Ureter (tissue), 1 donor: Measurements from ENCODE around the gene GGT5. TPM values are rescaled to one million over a fixed set of nuclear protein-coding genes. Genes with fewer than 3 reads are reported as not detected.
"Not testable (repeated sequence)": the region's sequence is repeated elsewhere in the genome, so short reads cannot be mapped to it uniquely, and the experiment has no call there.

Experiments used
- DNase-seq: peaks from one replicate; pipeline ENCODE4 v3.0.0-alpha.2; 2020; ENCODE audit warnings: low spot score
- total RNA-seq: library from RNA; stranded (reverse); gene quantifications from one replicate; pipeline ENCODE4 v1.2.4, GENCODE V29; 2023
- donor health status: DM: yes; HTN: yes; CAD: no.

GGT5 gene
- total RNA-seq, 1 donor from 2014 or later = 58.2 TPM

- not testable (repeated sequence) for DNase-seq
Measured at GRCh38 chr22:24262185-24262749, 17.4 kb upstream of the GGT5 start.

DNA sequence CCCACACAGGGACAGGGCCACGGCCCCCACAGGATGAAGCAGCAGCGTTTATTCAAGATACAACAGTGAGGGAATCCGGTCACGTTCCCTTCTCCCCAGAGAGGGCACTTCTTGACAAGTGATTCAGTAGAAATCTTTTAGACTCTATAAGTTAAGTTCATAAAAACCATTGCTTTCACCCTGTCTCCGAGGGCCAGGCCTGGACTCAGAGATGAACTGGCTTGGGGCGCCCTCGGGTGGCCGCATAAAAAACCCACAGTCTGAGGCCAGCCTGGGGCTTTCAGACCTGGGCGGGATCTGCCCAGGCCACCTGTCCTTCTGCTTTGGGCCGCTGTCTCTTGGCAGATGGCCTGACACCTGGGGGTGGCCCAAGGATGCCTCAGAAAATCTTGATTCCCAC lies 14.6 kb upstream of the GGT5 start:
- DNase-seq = peak; percentile 79

DNA sequence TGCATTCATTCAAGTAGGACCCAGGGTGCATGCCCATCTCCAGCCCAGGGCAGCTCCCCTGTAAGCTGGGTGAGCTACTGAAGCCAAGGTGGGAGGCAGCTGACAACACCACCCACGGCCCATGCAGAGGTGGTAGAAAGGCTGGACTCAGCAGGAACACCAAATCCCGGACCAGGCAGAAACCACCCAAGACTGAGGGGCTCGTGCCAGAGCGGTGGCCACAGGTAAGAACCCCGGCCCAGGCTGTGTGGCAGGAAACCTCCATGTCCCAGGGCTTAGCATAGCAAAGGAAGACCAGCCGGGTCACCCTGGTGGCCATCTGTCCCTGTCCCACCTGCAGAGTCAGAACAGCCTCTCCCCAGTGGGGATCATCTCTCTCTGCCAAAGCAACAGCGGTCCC lies 11.9 kb upstream of the GGT5 start:
- DNase-seq = not testable (repeated sequence)

DNA sequence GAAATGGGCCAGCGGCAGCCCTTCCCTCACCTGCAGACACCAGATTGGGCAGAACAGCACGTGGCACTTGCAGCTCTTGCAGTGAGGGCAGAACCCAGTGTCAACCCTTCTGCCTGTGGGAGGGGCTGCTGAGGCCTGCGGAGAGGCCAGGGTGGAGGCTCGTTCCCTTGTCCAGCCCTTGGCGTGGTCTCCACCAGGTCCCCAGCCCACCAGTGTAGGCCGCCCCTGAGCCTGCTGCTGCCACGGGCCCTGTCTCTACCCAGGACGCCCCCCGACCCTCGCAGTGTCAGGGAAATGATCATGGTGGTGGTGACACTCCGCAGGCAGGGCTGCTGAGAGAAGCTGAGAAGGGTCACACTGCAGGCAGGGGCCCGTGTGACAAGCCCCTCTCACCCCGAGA lies 11.3 kb upstream of the GGT5 start:
- DNase-seq = peak; percentile 31

DNA sequence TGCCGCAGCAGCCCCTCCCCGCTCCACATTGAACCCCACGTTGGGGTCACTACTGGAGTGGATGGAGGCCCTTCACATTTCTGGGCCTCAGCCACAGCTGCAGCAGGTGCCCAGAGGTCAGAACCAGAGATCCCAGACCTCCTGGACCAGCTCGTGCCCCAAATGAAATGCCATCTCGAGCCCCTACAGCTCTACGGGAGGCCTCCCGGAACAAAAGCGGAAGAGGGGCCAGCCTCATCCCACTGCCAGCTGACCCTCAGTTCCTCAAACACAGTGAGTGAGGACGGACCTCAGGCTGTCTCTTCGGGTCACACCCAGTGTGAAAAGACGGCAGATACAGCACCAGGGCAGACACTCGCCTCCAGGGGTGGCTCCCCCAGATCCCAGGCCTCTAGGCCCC lies 8.2 kb upstream of the GGT5 start:
- DNase-seq = peak; percentile 13

DNA sequence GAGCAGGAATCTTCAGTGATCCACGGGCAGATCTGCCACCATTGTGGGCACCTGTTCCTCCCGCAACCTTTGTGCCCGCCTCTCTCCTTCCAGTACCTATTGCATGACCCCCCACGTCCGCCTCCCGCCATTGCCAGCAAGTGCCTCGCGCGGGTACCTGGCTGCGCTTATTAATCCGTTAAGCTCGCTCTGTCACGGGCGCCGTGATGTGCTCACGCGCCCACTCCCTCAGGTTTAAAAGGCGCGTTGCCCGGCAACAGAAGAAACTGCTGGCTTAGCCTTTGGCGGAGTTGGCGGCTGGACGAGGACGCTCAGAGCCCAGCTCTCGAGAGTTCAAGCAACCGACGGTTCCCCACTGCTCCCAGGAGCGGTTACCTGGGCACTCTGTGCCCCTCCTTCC lies 6.4 kb upstream of the GGT5 start:
- not testable (repeated sequence) for DNase-seq

DNA sequence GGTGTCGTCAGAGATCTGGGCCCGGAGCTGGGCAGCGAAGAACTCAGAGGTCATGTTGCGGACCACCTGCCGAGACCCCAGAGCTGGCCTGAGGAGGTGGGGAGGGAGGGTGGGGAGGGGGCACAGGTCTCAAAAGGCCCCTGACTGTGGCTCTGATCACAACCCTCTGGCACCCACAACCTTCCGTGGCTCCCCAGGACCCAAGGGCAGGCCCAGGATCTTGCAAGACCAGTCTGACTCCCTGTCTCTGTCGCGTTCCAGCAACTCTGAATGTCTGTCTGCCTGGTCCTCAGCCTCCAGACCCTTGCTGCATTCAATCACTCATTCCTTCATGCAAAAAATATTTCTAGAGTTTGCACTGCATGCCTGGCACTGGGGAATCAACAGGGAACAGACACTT lies 4.5 kb upstream of the GGT5 start:
- not testable (repeated sequence) for DNase-seq

DNA sequence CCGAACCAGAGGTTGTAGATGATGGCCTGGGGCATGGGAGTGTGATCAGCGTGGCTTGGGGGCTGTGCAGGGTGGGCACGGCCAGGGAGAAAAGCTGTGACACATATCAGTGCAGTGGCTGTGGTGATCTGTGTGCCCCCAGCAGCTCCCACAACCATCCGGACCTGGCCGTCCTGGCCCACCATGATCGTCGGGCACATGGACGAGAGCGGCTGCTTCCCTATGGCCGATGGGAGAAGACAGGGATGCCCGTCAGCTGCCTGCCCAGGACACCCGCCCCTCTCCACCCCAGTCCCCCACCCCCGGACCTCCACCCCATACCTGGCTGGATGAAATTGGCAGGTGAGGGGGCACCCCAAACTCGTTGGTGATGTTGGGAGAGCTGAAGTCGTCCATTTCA lies 3.7 kb upstream of the GGT5 start:
- not testable (repeated sequence) for DNase-seq

DNA sequence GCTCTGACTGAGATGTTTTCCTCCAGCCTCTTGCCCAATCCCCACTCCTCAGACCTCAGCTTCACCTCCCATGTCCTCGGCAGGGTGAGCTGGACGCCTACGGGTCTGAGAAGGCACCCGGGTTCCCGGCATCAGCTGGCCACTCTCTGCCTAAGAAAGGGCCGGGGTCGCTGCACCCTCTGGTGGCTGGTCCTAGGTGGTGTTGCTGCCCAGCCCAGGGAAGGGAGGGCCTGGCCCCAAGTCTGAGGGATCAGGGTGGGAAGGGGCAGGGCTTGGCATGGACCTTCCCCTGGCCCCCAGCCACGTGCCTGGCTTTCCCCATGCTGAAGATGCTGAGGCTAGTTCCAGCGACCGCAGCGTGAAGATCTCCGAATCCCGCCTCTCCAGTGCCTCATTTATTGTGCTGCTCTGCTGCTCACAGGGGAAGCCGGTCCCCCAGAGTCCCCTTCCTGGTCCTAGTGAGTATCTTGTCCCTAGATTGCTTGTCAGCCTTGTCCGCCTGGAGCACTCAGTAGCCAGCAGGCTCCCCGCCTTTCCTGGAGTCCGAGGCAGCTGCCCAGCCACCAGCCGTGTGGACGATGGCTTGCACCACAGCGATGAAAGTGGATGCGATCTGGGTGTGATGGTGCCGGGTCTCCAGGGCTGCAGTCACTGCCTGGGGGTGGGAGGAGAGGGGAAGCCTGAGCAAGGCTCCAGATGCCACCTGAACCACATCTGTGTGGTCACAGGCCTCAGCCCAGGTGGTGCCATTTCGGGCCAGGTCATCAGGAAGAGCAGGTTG lies 2.9 kb upstream of the GGT5 start:
- DNase-seq = peak; percentile 92

- DNase-seq = no peak
Measured at GRCh38 chr22:24247011-24247507, 2.2 kb upstream of the GGT5 start.

DNA sequence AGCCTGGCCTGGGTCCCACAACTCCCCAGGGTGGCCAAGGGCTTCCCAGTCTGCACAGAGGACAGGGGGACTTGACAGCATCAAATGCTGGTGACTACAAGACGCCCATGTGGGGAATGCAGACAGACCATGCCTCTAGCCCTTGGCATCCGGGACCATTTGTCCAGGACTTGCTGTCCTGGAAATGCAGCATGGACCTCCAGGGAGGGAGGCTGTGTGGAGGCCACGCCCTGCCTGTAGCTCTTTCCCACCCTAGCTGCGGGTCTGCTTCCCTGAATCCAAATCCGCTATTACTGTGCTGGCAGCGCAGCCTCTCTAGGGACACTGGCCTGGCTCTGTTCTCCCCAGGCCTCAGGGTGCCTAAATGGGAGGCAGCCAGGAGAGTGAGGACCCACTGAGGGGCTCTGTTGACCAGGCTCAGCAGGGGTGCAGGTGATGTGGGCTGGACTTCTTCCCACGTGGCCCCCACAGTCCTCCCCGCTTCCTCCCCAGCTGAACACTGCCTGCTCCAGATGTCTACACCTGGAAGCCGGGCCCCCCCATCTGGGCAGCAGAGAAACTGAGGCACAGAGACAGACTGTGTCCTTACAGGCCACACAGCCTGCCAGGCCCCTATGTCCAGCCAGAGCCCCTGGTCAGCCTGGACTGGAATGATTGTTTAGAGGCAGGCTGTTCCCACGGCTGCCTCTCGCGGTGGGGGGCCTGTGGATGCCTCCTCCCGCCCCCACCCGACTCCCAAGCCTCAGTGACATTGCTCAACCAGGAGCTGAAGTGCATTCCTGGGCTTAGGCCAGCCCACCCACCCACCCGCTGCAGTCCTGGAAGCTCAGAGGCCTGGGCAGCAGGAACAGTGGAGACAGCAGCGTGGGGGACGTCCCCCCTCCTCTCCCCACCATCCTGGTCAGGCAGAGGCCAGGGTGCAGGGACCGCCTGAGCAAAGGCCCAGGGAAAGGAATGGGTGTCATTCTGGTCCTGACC lies 991 bp upstream of the GGT5 start:
- peak; percentile 67 for DNase-seq

- DNase-seq = no peak
Measured at GRCh38 chr22:24244144-24244787, 616 bp downstream of the GGT5 start.

GRCh38 chr22:24243417-24243816 lies 1.5 kb downstream of the GGT5 start:
- DNase-seq = not testable (repeated sequence)

GRCh38 chr22:24240985-24241692 lies 3.7 kb downstream of the GGT5 start:
- not testable (repeated sequence) for DNase-seq

DNA sequence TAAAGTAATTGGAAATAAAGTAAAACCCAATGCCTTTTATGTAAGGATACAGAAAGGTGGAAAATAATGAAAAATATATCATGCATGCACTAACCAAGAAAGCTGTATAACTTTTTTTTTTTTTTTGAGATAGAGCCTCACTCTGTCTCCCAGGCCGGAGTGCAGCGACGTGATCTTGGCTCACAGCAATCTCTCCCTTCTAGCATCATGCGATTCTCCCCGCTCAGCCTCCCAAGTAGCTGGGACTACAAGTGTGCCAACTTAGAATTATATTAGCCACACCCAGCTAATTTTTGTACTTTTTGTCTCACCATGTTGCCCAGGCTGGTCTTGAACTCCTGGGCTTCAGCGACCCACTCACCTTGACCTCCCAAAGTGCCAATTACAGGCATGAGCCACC lies 4.5 kb downstream of the GGT5 start:
- DNase-seq = no peak

- not testable (repeated sequence) for DNase-seq
Measured at GRCh38 chr22:24238101-24238694, 6.7 kb downstream of the GGT5 start.

GRCh38 chr22:24236656-24237055 lies 8.2 kb downstream of the GGT5 start:
- DNase-seq = no peak

DNA sequence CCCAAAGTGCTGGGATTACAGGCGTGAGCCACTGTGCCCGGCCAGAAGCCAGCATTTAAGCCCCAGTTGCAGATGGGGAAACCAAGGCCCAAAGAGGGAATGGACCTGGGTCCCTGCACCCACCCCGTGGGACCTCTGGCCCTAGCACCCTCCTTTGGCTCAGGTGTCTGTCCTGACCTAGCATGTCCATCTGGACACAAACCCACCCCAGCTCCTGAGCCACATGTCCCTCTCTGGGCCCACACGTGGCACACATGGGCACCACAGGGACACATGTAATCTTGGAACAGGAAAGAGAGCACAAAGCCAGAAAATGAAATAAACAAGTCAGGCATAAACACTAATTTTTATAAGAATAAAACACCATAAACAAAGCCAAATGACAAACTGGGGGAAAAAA lies 9.6 kb downstream of the GGT5 start:
- DNase-seq = no peak

- DNase-seq = no peak
Measured at GRCh38 chr22:24233816-24234215, 11.1 kb downstream of the GGT5 start.

DNA sequence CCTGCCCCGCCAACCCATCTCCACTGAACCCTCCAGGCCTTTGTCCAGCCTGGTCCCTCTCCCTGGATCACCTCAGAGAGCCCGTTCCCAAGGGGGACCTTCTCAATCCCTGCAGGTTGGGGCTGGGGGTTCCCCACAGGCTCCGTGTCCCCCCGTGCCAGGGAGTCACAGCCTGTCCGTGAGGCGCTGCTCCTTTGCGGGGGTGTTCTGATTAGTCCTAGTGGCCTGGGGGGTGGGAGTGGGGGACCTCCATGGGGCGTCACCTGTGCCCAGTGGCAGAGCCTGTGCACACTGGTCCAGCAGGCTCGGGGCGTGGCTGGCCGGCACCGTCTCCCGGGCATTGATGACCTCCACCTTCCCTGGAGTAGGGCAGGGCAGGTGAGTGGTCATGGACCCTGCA lies 11.6 kb downstream of the GGT5 start:
- DNase-seq = no peak

DNA sequence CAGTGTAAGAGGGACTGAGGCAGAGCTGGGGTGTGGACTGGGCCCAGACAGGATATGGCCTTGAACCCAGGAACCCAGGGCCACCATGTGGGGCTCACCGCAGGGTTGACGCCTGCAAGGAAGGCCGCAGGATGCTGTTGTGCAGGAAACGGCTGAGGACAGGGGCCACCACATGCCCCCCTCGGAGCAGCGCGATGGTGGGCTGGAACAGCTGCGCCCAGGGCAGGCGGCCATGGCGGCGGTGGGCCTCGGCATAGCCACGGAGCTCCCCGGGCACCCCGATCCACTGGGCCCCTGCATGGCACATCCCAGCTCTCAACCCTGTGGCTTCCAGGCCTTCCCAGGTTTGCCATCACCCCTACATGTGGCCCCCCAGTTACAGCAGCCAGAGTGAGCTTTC lies 12.2 kb downstream of the GGT5 start:
- DNase-seq = no peak
